HFF-Myc (cell line): ENCODE results near the gene GYS1.
"Not testable (repeated sequence)": the region's sequence is repeated elsewhere in the genome, so short reads cannot be mapped to it uniquely, and the experiment has no call there.

Experiments
- DNase-seq: peaks from one replicate; pipeline ENCODE4 v3.0.0-alpha.2; 2011; ENCODE audit warnings: low read depth; ENCODE audit errors: extremely low read depth
- H3K4me3 ChIP-seq: replicated peaks from 2 replicates; pipeline ENCODE4 v1.5.1; 2011; ENCODE audit warnings: low read depth, mild to moderate bottlenecking, control low read depth, low read length
- CTCF ChIP-seq: IDR thresholded peaks from 2 replicates; pipeline ENCODE4 v1.5.1; 2012; ENCODE audit warnings: mild to moderate bottlenecking, low read depth, low read length, control low read depth; ENCODE audit errors: missing control alignments

The GYS1 gene

GRCh38 chr19:48926909-48927308 lies 66.2 kb downstream of the GYS1 start:
- TF ChIP-seq CTCF: no peak
- H3K4me3 ChIP-seq: no peak overlapping the region
- DNase-seq: peak; percentile 73

GRCh38 chr19:48925890-48926289 lies 67.2 kb downstream of the GYS1 start:
- DNase-seq, H3K4me3 ChIP-seq: not testable (repeated sequence)

- no peak for DNase-seq
- TF ChIP-seq CTCF: no peak
- no peak overlapping the region for H3K4me3 ChIP-seq
These were observed 67.8 kb downstream of the GYS1 start for GRCh38 chr19:48925240-48925843.

GRCh38 chr19:48922548-48923490 lies 70.3 kb downstream of the GYS1 start:
- no peak overlapping the region for H3K4me3 ChIP-seq
- TF ChIP-seq CTCF: no peak
- no peak for DNase-seq

GRCh38 chr19:48921721-48922500 lies 71.2 kb downstream of the GYS1 start:
- no peak for DNase-seq
- no peak overlapping the region for H3K4me3 ChIP-seq
- no peak for TF ChIP-seq CTCF

- no peak overlapping the region for H3K4me3 ChIP-seq
- no peak for DNase-seq
- TF ChIP-seq CTCF: no peak
These were observed 72.2 kb downstream of the GYS1 start for GRCh38 chr19:48920949-48921348.

- H3K4me3 ChIP-seq, DNase-seq: not testable (repeated sequence)
These were observed 73.8 kb downstream of the GYS1 start for GRCh38 chr19:48919271-48919670.
